ENCODE results near the gene DNAH12.

GRCh38 chr3:57261929-57262328 is 282.2 kb downstream of the DNAH12 start:
- TF ChIP-seq CTCF (conservative IDR thresholded peaks at IDR 0.05; ENCODE audit: low read length) (no peak), EZH2phosphoT487 (IDR thresholded peaks at IDR 0.05; ENCODE audit: borderline replicate concordance, low read depth, low read length) (no peak)

Measured in OCI-LY7 (cell line).